Activated naive CD8-positive, alpha-beta T cell (primary cell): ENCODE results near the gene BICDL2.
"Not testable (repeated sequence)": the region's sequence is repeated elsewhere in the genome, so short reads cannot be mapped to it uniquely, and the experiment has no call there.

Source experiments
- H3K27ac Mint-ChIP-seq: one replicate; pipeline ENCODE4 v1.8.0; 2021; ENCODE audit warnings: mixed read lengths
- H3K27me3 Mint-ChIP-seq: one replicate; pipeline ENCODE4 v1.8.0; 2021; ENCODE audit warnings: mixed read lengths
- H3K36me3 Mint-ChIP-seq: one replicate; pipeline ENCODE4 v1.8.0; 2021; ENCODE audit warnings: mixed read lengths
- H3K4me1 Mint-ChIP-seq: one replicate; pipeline ENCODE4 v1.8.0; 2021; ENCODE audit warnings: low read depth, mixed read lengths
- H3K4me3 Mint-ChIP-seq: one replicate; pipeline ENCODE4 v1.8.0; 2021; ENCODE audit warnings: mild to moderate bottlenecking, mixed read lengths
- H3K9me3 Mint-ChIP-seq: one replicate; pipeline ENCODE4 v1.8.0; 2021; ENCODE audit warnings: low read depth, mixed read lengths

Gene BICDL2

GRCh38 chr16:3071655-3072054, 34.9 kb upstream of the BICDL2 start:
- no peaks in the 10 kb centered on the region for H3K27me3 Mint-ChIP-seq
- H3K4me1 Mint-ChIP-seq, result peaks cover 69% of the 10 kb centered on the region
- H3K4me3 Mint-ChIP-seq, result no peak overlapping the region
- peak overlapping the region; percentile 46 for H3K27ac Mint-ChIP-seq
- peaks cover 15% of the 10 kb centered on the region for H3K36me3 Mint-ChIP-seq
- no peaks in the 10 kb centered on the region for H3K9me3 Mint-ChIP-seq

GRCh38 chr16:3070608-3071111, 33.9 kb upstream of the BICDL2 start:
- H3K36me3 Mint-ChIP-seq, result peaks cover 16% of the 10 kb centered on the region
- peak overlapping the region; percentile 93 for H3K27ac Mint-ChIP-seq
- H3K9me3 Mint-ChIP-seq, result no peaks in the 10 kb centered on the region
- peak overlapping the region; percentile 69 for H3K4me3 Mint-ChIP-seq
- H3K27me3 Mint-ChIP-seq, result no peaks in the 10 kb centered on the region
- H3K4me1 Mint-ChIP-seq, result peaks cover 61% of the 10 kb centered on the region

- not testable (repeated sequence) for H3K27me3 Mint-ChIP-seq, H3K9me3 Mint-ChIP-seq
- peak overlapping the region; percentile 69 for H3K4me3 Mint-ChIP-seq
- H3K27ac Mint-ChIP-seq, result peak overlapping the region; percentile 93
- peaks cover 18% of the 10 kb centered on the region for H3K36me3 Mint-ChIP-seq
- peaks cover 58% of the 10 kb centered on the region for H3K4me1 Mint-ChIP-seq
Measured at GRCh38 chr16:3069146-3069545, 32.4 kb upstream of the BICDL2 start.

GRCh38 chr16:3068487-3068886, 31.7 kb upstream of the BICDL2 start:
- Mint-ChIP-seq H3K27me3 (no peaks in the 10 kb centered on the region), H3K4me1 (peaks cover 55% of the 10 kb centered on the region), H3K36me3 (peaks cover 18% of the 10 kb centered on the region), H3K27ac (peak overlapping the region; percentile 96), H3K9me3 (no peaks in the 10 kb centered on the region), H3K4me3 (peak overlapping the region; percentile 100)

- no peaks in the 10 kb centered on the region for H3K27me3 Mint-ChIP-seq
Measured at GRCh38 chr16:3066440-3066748, 29.6 kb upstream of the BICDL2 start.

GRCh38 chr16:3065742-3066439, 29.1 kb upstream of the BICDL2 start:
- peak overlapping the region; percentile 100 for H3K4me3 Mint-ChIP-seq
- peak overlapping the region; percentile 100 for H3K27ac Mint-ChIP-seq
- H3K36me3 Mint-ChIP-seq, result peaks cover 18% of the 10 kb centered on the region
- no peaks in the 10 kb centered on the region for H3K27me3 Mint-ChIP-seq
- H3K4me1 Mint-ChIP-seq, result peaks cover 41% of the 10 kb centered on the region
- H3K9me3 Mint-ChIP-seq, result no peaks in the 10 kb centered on the region

More at GRCh38 chr16:3066440-3066748, 29.6 kb upstream of the BICDL2 start:
- peaks cover 46% of the 10 kb centered on the region for H3K4me1 Mint-ChIP-seq
- no peaks in the 10 kb centered on the region for H3K9me3 Mint-ChIP-seq
- peak overlapping the region; percentile 100 for H3K4me3 Mint-ChIP-seq
- peak overlapping the region; percentile 100 for H3K27ac Mint-ChIP-seq
- H3K36me3 Mint-ChIP-seq, result peaks cover 18% of the 10 kb centered on the region

- peak within 1 kb of the TSS; percentile 100 for H3K4me3 Mint-ChIP-seq
- H3K27me3 Mint-ChIP-seq, result no peaks in the 10 kb centered on the region
- no peaks in the 10 kb centered on the region for H3K9me3 Mint-ChIP-seq
- H3K4me1 Mint-ChIP-seq, result peaks cover 37% of the 10 kb centered on the region
- peaks cover 18% of the 10 kb centered on the region for H3K36me3 Mint-ChIP-seq
- peak within 1 kb of the TSS; percentile 100 for H3K27ac Mint-ChIP-seq
Measured at GRCh38 chr16:3065069-3065741, 28.5 kb upstream of the BICDL2 start, which contains the start of gene IL32. IL32 (plus strand) TSS chr16:3065640; CDS start chr16:3065812, 172 bp downstream.

GRCh38 chr16:3063625-3064386, 27.1 kb upstream of the BICDL2 start:
- H3K36me3 Mint-ChIP-seq, result peaks cover 10% of the 10 kb centered on the region
- H3K4me3 Mint-ChIP-seq, result peak overlapping the region; percentile 60
- H3K4me1 Mint-ChIP-seq, result peaks cover 35% of the 10 kb centered on the region
- peak overlapping the region; percentile 100 for H3K27ac Mint-ChIP-seq
- no peaks in the 10 kb centered on the region for H3K9me3 Mint-ChIP-seq
- no peaks in the 10 kb centered on the region for H3K27me3 Mint-ChIP-seq

GRCh38 chr16:3062553-3062952, 25.8 kb upstream of the BICDL2 start:
- Mint-ChIP-seq H3K4me3 (no peak overlapping the region), H3K9me3 (no peaks in the 10 kb centered on the region), H3K4me1 (peaks cover 33% of the 10 kb centered on the region), H3K27me3 (no peaks in the 10 kb centered on the region), H3K36me3 (peaks cover 8% of the 10 kb centered on the region), H3K27ac (peak overlapping the region; percentile 10)

- H3K27me3 Mint-ChIP-seq, result no peaks in the 10 kb centered on the region
- H3K36me3 Mint-ChIP-seq, result peaks cover under 1% of the 10 kb centered on the region
- H3K9me3 Mint-ChIP-seq, result no peaks in the 10 kb centered on the region
- peaks cover 42% of the 10 kb centered on the region for H3K4me1 Mint-ChIP-seq
- peak overlapping the region; percentile 87 for H3K4me3 Mint-ChIP-seq
- H3K27ac Mint-ChIP-seq, result peak overlapping the region; percentile 86
Measured at GRCh38 chr16:3060339-3061127, 23.8 kb upstream of the BICDL2 start.

- Mint-ChIP-seq H3K27me3 (no peaks in the 10 kb centered on the region), H3K9me3 (no peaks in the 10 kb centered on the region), H3K4me1 (peaks cover 42% of the 10 kb centered on the region), H3K36me3 (no peaks in the 10 kb centered on the region), H3K27ac (peak overlapping the region; percentile 86), H3K4me3 (peak overlapping the region; percentile 87)
Measured at GRCh38 chr16:3059723-3060242, 23.0 kb upstream of the BICDL2 start.

GRCh38 chr16:3059041-3059722, 22.4 kb upstream of the BICDL2 start:
- no peaks in the 10 kb centered on the region for H3K9me3 Mint-ChIP-seq
- H3K4me3 Mint-ChIP-seq, result peak overlapping the region; percentile 87
- no peaks in the 10 kb centered on the region for H3K27me3 Mint-ChIP-seq
- H3K4me1 Mint-ChIP-seq, result peaks cover 41% of the 10 kb centered on the region
- no peaks in the 10 kb centered on the region for H3K36me3 Mint-ChIP-seq
- peak overlapping the region; percentile 86 for H3K27ac Mint-ChIP-seq

- Mint-ChIP-seq H3K9me3 (no peaks in the 10 kb centered on the region), H3K27ac (no peak overlapping the region), H3K4me3 (peak overlapping the region; percentile 82), H3K36me3 (peaks cover 2% of the 10 kb centered on the region), H3K27me3 (no peaks in the 10 kb centered on the region), H3K4me1 (peaks cover 43% of the 10 kb centered on the region)
Measured at GRCh38 chr16:3058139-3059030, 21.6 kb upstream of the BICDL2 start.
